ENCODE results near the gene NDOR1. TPM values are rescaled to one million over a fixed set of nuclear protein-coding genes. Genes with fewer than 3 reads are reported as not detected.

NDOR1 gene
- total RNA-seq, 3 donors from 2014 or later (not counting 1 experiment from before 2014, with no cell fraction given), result 31.1 to 36.0 (median 31.9) TPM

DNA sequence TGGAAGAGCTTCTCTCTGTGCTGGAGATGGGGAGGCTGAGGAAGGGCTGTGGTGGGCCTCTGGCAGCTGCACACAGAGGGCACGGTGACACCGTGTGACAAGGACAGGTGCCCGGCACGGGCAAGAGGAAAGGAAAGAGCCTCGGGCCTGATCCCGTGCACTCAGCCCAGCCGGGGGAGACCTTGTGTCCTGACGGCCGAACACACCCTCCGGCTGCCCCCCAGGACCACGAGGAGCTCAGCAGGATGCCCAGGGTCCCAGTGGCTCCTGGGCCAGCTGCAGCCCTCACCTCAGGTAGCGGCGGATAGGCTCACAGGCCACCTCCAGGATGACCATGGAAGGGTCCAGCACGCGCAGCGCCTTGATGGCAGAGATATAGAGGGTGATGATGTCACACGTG, 22.7 kb upstream of the NDOR1 start:
- no peak overlapping the region for H3K27ac ChIP-seq (ENCODE audit: low read length)
- Mint-ChIP-seq H3K9me3 (no peaks in the 10 kb centered on the region), H3K27ac (no peak overlapping the region), H3K4me1 (peaks cover 14 to 20% of the 10 kb centered on the region in 2 donors), H3K27me3 (ENCODE audit: low read depth in 2 of 2) (no peaks in the 10 kb centered on the region), H3K4me3 (no peak overlapping the region), H3K36me3 (no peaks in the 10 kb centered on the region)
- DNase-seq (no peak), ATAC-seq (no peak)
- no peaks in the 10 kb centered on the region for H3K9me3 ChIP-seq (ENCODE audit: control insufficient read depth, insufficient read depth, low read length)
- WGBS (ENCODE audit: insufficient coverage), result 98% methylated on average over 17 of the region's 17 CpGs
- no peaks in the 10 kb centered on the region for H3K27me3 ChIP-seq (ENCODE audit: control insufficient read depth, insufficient read depth, low read length)
- TF ChIP-seq, protein P1, sequence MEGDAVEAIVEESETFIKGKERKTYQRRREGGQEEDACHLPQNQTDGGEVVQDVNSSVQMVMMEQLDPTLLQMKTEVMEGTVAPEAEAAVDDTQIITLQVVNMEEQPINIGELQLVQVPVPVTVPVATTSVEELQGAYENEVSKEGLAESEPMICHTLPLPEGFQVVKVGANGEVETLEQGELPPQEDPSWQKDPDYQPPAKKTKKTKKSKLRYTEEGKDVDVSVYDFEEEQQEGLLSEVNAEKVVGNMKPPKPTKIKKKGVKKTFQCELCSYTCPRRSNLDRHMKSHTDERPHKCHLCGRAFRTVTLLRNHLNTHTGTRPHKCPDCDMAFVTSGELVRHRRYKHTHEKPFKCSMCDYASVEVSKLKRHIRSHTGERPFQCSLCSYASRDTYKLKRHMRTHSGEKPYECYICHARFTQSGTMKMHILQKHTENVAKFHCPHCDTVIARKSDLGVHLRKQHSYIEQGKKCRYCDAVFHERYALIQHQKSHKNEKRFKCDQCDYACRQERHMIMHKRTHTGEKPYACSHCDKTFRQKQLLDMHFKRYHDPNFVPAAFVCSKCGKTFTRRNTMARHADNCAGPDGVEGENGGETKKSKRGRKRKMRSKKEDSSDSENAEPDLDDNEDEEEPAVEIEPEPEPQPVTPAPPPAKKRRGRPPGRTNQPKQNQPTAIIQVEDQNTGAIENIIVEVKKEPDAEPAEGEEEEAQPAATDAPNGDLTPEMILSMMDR (IDR thresholded peaks at IDR 0.05), result no peak
- peaks cover 70% of the 10 kb centered on the region for H3K36me3 ChIP-seq (ENCODE audit: control insufficient read depth, insufficient read depth, low read length)
- H3K4me3 ChIP-seq (ENCODE audit: low read length), result no peak overlapping the region
- intact Hi-C loops (cut with micrococcal nuclease), result no loop called here
- peaks cover 26% of the 10 kb centered on the region for H3K4me1 ChIP-seq (ENCODE audit: control insufficient read depth, insufficient read depth, low read length)

DNA sequence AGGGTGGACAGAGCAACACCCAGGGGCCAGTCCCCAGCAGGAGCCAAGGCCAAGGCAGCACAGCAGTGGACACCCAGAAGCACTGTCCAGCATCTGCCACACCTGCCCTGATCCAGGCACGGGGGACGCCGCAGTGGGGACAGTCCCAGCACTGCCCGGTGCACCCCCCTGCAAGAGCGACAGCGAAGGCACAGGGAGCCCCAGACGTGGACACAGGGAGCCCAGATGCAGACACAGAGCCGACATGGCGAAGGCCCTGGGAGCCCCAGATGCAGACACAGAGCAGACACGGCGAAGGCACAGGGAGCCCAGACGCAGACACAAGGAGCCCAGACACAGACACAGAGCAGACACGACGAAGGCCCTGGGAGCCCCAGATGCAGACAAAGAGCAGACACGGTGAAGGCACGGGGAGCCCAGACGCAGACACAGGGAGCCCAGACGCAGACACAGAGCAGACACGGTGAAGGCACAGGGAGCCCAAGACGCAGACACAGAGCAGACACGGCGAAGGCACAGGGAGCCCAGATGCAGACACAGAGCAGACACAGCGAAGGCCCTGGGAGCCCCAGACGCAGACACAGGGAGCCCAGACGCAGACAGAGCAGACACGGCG, 21.4 kb upstream of the NDOR1 start:
- Mint-ChIP-seq H3K36me3 (no peaks in the 10 kb centered on the region), H3K27ac (peak overlapping the region; percentile 37 to 44), H3K4me3 (peak overlapping the region; percentile 1), H3K9me3 (no peaks in the 10 kb centered on the region), H3K27me3 (ENCODE audit: low read depth in 2 of 2) (no peaks in the 10 kb centered on the region), H3K4me1 (peaks cover 17 to 30% of the 10 kb centered on the region in 2 donors)
- no peaks in the 10 kb centered on the region for H3K27me3 ChIP-seq (ENCODE audit: control insufficient read depth, insufficient read depth, low read length)
- intact Hi-C loops (cut with micrococcal nuclease), result no loop called here
- peaks cover 58% of the 10 kb centered on the region for H3K36me3 ChIP-seq (ENCODE audit: control insufficient read depth, insufficient read depth, low read length)
- H3K27ac ChIP-seq (ENCODE audit: low read length), result no peak overlapping the region
- 97% methylated on average over 27 of the region's 27 CpGs for WGBS (ENCODE audit: insufficient coverage)
- H3K4me1 ChIP-seq (ENCODE audit: control insufficient read depth, insufficient read depth, low read length), result peaks cover 31% of the 10 kb centered on the region
- TF ChIP-seq, protein P1 (IDR thresholded peaks at IDR 0.05), result no peak
- DNase-seq (no peak), ATAC-seq (no peak)
- H3K9me3 ChIP-seq (ENCODE audit: control insufficient read depth, insufficient read depth, low read length), result no peaks in the 10 kb centered on the region
- H3K4me3 ChIP-seq (ENCODE audit: low read length), result no peak overlapping the region

DNA sequence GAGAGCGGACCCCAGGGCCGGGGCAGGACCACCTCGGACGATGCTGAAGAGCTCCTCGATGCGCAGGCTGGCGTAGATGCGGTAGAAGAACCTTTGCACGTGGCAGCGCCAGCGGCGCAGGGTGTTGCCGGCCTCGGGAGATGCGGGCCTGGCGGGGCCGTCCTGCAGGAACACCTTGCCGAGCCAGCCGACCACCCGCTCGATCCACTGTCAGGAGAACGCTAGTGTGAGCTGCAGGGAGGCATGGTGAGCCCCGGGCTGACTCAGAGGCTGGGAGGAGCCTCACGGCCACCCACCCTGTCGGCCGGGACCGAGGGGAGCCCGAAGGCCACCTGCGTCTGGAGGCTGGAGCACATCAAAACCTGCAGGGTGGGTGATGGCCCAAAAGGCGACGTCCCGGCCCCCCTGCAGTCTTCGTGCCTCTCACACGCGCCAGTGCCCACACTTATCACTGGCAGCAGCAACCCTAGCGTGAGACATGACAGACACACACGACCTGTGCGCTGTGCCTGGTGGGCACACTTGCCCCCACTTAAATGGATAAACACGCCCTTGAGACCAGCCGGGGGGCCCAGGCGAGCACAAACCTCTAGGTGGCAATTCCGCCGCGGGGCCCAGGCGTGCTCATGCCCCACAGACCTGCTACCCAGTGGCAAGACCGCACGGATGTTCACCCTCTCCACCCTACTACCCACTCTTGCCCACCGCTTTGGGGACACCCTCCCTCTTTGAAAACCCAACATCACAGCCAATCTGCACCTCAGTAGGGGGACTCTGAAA, 20.4 kb upstream of the NDOR1 start:
- no peak overlapping the region for H3K4me3 ChIP-seq (ENCODE audit: low read length)
- no peak overlapping the region for H3K27ac Mint-ChIP-seq
- no peaks in the 10 kb centered on the region for H3K9me3 ChIP-seq (ENCODE audit: control insufficient read depth, insufficient read depth, low read length)
- H3K27ac ChIP-seq (ENCODE audit: low read length), result no peak overlapping the region
- no peaks in the 10 kb centered on the region for H3K27me3 ChIP-seq (ENCODE audit: control insufficient read depth, insufficient read depth, low read length)
- no peak overlapping the region for H3K4me3 Mint-ChIP-seq
- H3K4me1 Mint-ChIP-seq, result peaks cover 20 to 36% of the 10 kb centered on the region in 2 donors
- H3K36me3 ChIP-seq (ENCODE audit: control insufficient read depth, insufficient read depth, low read length), result peaks cover 53% of the 10 kb centered on the region
- TF ChIP-seq, protein P1 (IDR thresholded peaks at IDR 0.05), result no peak
- peaks cover 41% of the 10 kb centered on the region for H3K4me1 ChIP-seq (ENCODE audit: control insufficient read depth, insufficient read depth, low read length)
- no peaks in the 10 kb centered on the region for H3K36me3 Mint-ChIP-seq
- DNase-seq, result no peak
- H3K27me3 Mint-ChIP-seq (ENCODE audit: low read depth in 2 of 2), result no peaks in the 10 kb centered on the region
- H3K9me3 Mint-ChIP-seq, result no peaks in the 10 kb centered on the region
- intact Hi-C loops (cut with micrococcal nuclease), result no loop called here
- no peak for ATAC-seq
- WGBS (ENCODE audit: insufficient coverage), result 95% methylated on average over 48 of the region's 48 CpGs
